ENCODE data around the gene NR2C2. TPM values are rescaled to one million over a fixed set of nuclear protein-coding genes. Genes with fewer than 3 reads are reported as not detected.

Gene NR2C2
- total RNA-seq, 1 donor from 2014 or later, result 74.1 TPM

GRCh38 chr3:15091575-15091974 lies 144.2 kb downstream of the NR2C2 start:
- Mint-ChIP-seq H3K9me3 (no peaks in the 10 kb centered on the region), H3K36me3 (peaks cover 25% of the 10 kb centered on the region), H3K27ac (no peak overlapping the region), H3K4me3 (no peak overlapping the region), H3K27me3 (ENCODE audit: low read depth) (no peaks in the 10 kb centered on the region), H3K4me1 (peaks cover 8% of the 10 kb centered on the region)
- DNase-seq (ENCODE audit: low spot score in 2 of 2, unreplicated experiment in 2 of 2), result no peak
- no peak for TF ChIP-seq CTCF (IDR thresholded peaks at IDR 0.05; ENCODE audit: unreplicated experiment)

GRCh38 chr3:15092686-15093085 lies 145.3 kb downstream of the NR2C2 start:
- no peak for TF ChIP-seq CTCF (IDR thresholded peaks at IDR 0.05; ENCODE audit: unreplicated experiment)
- no peaks in the 10 kb centered on the region for H3K27me3 Mint-ChIP-seq (ENCODE audit: low read depth)
- no peaks in the 10 kb centered on the region for H3K9me3 Mint-ChIP-seq
- peaks cover 11% of the 10 kb centered on the region for H3K4me1 Mint-ChIP-seq
- no peak overlapping the region for H3K4me3 Mint-ChIP-seq
- peak overlapping the region; percentile 85 for H3K27ac Mint-ChIP-seq
- H3K36me3 Mint-ChIP-seq, result peaks cover 22% of the 10 kb centered on the region
- no peak for DNase-seq (ENCODE audit: low spot score in 2 of 2, unreplicated experiment in 2 of 2)

GRCh38 chr3:15094187-15094875 lies 146.9 kb downstream of the NR2C2 start:
- no peak for DNase-seq (ENCODE audit: low spot score in 2 of 2, unreplicated experiment in 2 of 2)
- Mint-ChIP-seq H3K27me3 (ENCODE audit: low read depth) (no peaks in the 10 kb centered on the region), H3K27ac (no peak overlapping the region), H3K4me1 (peaks cover 21% of the 10 kb centered on the region), H3K4me3 (no peak overlapping the region), H3K36me3 (peaks cover 22% of the 10 kb centered on the region), H3K9me3 (no peaks in the 10 kb centered on the region)
- no peak for TF ChIP-seq CTCF (IDR thresholded peaks at IDR 0.05; ENCODE audit: unreplicated experiment)

GRCh38 chr3:15096046-15096445 lies 148.7 kb downstream of the NR2C2 start:
- no peak for DNase-seq (ENCODE audit: low spot score in 2 of 2, unreplicated experiment in 2 of 2)
- Mint-ChIP-seq H3K4me3 (no peak overlapping the region), H3K27ac (no peak overlapping the region), H3K9me3 (no peaks in the 10 kb centered on the region), H3K27me3 (ENCODE audit: low read depth) (no peaks in the 10 kb centered on the region), H3K36me3 (peaks cover 15% of the 10 kb centered on the region), H3K4me1 (peaks cover 23% of the 10 kb centered on the region)
- no peak for TF ChIP-seq CTCF (IDR thresholded peaks at IDR 0.05; ENCODE audit: unreplicated experiment)

- DNase-seq (ENCODE audit: low spot score in 2 of 2, unreplicated experiment in 2 of 2), result no peak
- Mint-ChIP-seq H3K4me1 (peaks cover 18% of the 10 kb centered on the region), H3K36me3 (peaks cover 12% of the 10 kb centered on the region), H3K27me3 (ENCODE audit: low read depth) (no peaks in the 10 kb centered on the region), H3K4me3 (peak overlapping the region; percentile 93), H3K27ac (peak overlapping the region; percentile 78), H3K9me3 (no peaks in the 10 kb centered on the region)
- no peak for TF ChIP-seq CTCF (IDR thresholded peaks at IDR 0.05; ENCODE audit: unreplicated experiment)
These were observed 150.5 kb downstream of the NR2C2 start for GRCh38 chr3:15097891-15098290.

Other genes with a start within 250 kb of the NR2C2 start
- 3.2 to 3.5 TPM (median 3.4 TPM) in 3 replicates for gene FGD5, start 128.6 kb upstream of the NR2C2 start, total RNA-seq
- 66.3 to 70.4 TPM (median 66.7 TPM) in 3 replicates for gene MRPS25, start 117.7 kb downstream of the NR2C2 start, total RNA-seq
- gene RBSN, start 151.6 kb downstream of the NR2C2 start, total RNA-seq, result 35.2 to 38.1 TPM (median 35.8 TPM) in 3 replicates